Adipocyte (in vitro differentiated cells): ENCODE data around the gene MYADML2.

ENCODE experiments used
- DNase-seq: peaks from one replicate; pipeline ENCODE4 v3.0.0-alpha.2; 2015; ENCODE audit warnings: low read depth
- H3K27me3 ChIP-seq: replicated peaks from 2 replicates; pipeline ENCODE4 v1.7.0; 2013; ENCODE audit warnings: mild to moderate bottlenecking, low read length, moderate library complexity; ENCODE audit not compliant: control insufficient read depth, insufficient read depth
- H3K36me3 ChIP-seq: 2 replicates; pipeline ENCODE4 v1.7.0; 2013; ENCODE audit warnings: low read length, mild to moderate bottlenecking, moderate library complexity; ENCODE audit not compliant: control insufficient read depth, insufficient read depth, severe bottlenecking
- H3K4me1 ChIP-seq: 2 replicates; pipeline ENCODE4 v1.7.0; 2013; ENCODE audit warnings: mild to moderate bottlenecking, low read length, moderate library complexity; ENCODE audit not compliant: control insufficient read depth, insufficient read depth
- H3K4me3 ChIP-seq: 2 replicates; pipeline ENCODE4 v1.7.0; 2013; ENCODE audit warnings: mild to moderate bottlenecking, low read length, moderate library complexity
- H3K9ac ChIP-seq: 2 replicates; pipeline ENCODE4 v1.7.0; 2013; ENCODE audit warnings: mild to moderate bottlenecking, low read length, moderate library complexity
- H3K9me3 ChIP-seq: 2 replicates; pipeline ENCODE4 v1.7.0; 2013; ENCODE audit warnings: mild to moderate bottlenecking, low read length, moderate library complexity; ENCODE audit not compliant: control insufficient read depth

The MYADML2 gene

DNA sequence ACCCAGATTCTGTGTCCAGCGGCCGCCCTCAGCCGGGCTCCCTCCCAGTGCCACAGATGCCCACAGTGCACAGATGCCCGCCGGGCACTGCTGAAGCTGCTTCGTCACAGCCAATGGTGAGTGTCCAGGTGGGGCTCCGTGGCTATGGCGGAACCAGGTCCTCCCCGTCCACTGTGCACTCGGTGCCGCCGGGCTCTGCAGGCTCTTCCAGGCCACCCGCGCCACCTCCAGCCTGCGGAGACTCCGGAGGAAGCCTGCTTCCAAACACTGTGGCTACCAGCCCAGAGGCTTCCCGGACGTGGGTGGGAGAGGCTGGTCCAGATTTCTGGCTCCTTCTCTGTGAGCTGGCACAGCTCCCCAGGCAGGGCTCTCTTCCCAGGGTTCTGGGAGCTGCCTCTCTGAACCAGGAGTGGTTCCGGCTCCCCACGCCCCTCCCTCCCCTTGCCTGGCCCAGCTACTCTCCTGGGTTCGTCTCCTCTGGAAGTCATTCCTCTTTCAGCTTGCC lies 7.1 kb downstream of the MYADML2 start:
- no peaks in the 10 kb centered on the region for H3K36me3 ChIP-seq
- H3K4me3 ChIP-seq: no peak overlapping the region
- H3K4me1 ChIP-seq: peaks cover 16% of the 10 kb centered on the region
- H3K9ac ChIP-seq: no peak overlapping the region
- DNase-seq: no peak
- H3K9me3 ChIP-seq: no peaks in the 10 kb centered on the region
- H3K27me3 ChIP-seq: peaks cover 19% of the 10 kb centered on the region

DNA sequence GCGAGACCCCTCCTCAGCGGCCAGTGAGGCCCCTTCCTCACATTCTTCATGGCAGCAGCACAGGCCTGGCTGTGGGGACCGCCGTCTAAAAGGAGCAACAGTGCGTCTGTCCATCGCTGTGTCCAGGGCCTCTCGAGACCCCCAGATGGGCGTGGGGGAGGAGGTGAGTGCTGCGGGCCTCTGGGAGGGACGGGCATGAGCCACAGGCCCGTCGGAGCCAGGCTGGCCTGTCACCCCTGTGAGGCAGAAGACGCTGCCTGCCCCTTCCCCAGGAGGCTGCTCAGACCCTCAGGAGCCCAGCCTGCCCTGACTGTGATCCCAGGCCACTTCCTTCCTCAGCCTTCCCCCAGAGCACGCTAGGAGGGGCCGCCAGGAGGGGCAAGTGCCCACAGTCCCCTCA lies 7.8 kb downstream of the MYADML2 start:
- Histone ChIP-seq H3K4me3 (no peak overlapping the region), H3K9ac (no peak overlapping the region), H3K9me3 (no peaks in the 10 kb centered on the region), H3K36me3 (no peaks in the 10 kb centered on the region), H3K4me1 (peaks cover 16% of the 10 kb centered on the region), H3K27me3 (peaks cover 12% of the 10 kb centered on the region)
- DNase-seq: no peak

DNA sequence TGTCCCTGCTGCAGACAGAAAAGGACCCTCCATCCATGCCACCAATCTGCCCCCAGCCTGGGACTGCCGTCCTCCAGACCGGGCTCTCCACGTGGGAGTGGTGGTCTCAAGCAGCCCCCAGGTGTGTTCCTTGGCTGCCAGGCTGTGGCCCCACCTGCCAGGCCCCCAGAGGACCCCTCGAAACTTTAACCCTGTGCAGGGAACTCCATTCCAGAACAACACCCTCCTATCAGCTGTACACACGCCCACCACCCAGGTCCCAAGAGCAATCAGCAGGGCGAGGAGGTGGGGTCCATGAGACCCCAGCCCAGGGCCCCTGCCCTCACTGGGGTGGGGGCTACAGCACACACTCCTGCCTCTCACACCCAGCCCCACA lies 11.3 kb downstream of the MYADML2 start:
- Histone ChIP-seq H3K4me1 (peaks cover 16% of the 10 kb centered on the region), H3K9ac (no peak overlapping the region), H3K9me3 (no peaks in the 10 kb centered on the region), H3K4me3 (no peak overlapping the region), H3K27me3 (peaks cover under 1% of the 10 kb centered on the region), H3K36me3 (no peaks in the 10 kb centered on the region)
- no peak for DNase-seq

DNA sequence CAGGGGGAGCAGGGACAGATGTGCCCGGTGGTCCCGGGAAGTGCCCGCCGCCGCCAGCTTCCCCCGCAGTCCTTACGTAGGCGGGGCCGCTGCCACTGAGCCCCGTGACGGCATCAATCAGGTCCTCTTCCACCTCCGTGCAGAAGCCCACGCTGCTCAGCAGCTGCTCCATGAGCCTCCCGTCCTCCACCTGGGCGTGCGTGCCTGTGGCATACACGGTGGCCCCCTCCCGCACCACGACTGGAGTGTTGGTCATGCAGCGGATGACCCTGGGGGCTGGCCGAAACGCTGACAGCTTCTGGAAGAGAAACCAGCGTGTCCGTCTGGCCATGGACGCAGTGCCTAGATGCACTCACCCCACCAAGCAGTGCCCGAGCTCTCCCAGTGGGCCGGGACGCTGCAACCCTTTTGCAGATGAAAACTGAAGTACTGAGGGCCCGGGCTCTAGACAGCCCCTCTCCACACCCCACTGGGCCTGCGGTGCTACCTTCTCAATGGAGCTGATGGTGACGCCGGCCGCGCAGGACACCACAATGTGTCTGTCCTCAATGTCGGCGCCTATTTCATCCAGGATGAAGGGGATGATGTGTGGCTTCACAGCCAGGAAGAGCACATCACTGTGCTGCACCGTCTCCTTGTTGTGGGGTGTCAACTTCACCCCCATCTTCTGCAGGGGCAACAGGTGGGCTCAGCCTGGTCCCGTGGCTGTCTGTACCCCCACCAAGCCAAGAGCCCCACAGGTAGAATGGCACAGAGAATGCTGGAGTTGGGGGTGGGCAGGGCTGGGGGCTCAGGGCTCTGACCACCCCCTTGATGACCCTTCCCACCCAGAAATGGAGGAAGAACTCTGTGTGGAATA lies 12.0 kb downstream of the MYADML2 start:
- no peaks in the 10 kb centered on the region for H3K27me3 ChIP-seq
- H3K4me3 ChIP-seq: no peak overlapping the region
- no peak overlapping the region for H3K9ac ChIP-seq
- peaks cover 11% of the 10 kb centered on the region for H3K4me1 ChIP-seq
- DNase-seq: no peak
- H3K36me3 ChIP-seq: no peaks in the 10 kb centered on the region
- no peaks in the 10 kb centered on the region for H3K9me3 ChIP-seq

DNA sequence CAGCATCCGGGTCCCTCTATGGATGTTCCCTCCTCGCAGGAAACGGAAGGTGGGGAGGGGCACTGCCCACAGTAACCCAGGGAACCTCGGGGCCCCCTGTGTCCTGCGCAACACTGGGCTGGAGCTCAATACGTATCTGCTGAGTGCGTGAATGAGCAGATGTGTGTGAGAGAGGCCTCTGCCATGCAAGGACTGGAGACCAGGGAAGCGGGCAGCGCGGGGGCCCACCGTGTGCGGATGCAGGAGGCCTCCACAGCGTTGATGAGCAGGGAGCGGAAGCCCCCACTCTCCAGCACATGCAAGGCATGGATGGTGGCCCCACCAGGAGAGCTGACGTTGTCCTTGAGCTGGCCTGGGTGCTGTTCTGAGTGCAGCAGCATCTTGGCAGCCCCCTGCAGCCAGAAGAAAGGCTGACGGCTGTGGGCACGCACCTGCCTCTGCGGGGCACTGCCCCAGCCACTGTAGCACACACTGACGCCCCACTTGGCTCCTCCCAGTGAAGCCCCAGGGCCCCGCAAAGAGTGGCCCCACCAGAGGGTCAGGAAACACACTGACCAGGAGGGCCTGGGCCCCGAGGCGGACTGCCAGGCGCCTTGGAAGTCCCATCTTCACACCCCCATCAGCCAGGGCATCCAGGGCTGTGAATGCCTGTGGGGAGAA lies 12.8 kb downstream of the MYADML2 start:
- H3K36me3 ChIP-seq: no peaks in the 10 kb centered on the region
- no peak for DNase-seq
- H3K4me1 ChIP-seq: peaks cover 5% of the 10 kb centered on the region
- no peaks in the 10 kb centered on the region for H3K27me3 ChIP-seq
- H3K4me3 ChIP-seq: no peak overlapping the region
- H3K9me3 ChIP-seq: no peaks in the 10 kb centered on the region
- no peak overlapping the region for H3K9ac ChIP-seq

DNA sequence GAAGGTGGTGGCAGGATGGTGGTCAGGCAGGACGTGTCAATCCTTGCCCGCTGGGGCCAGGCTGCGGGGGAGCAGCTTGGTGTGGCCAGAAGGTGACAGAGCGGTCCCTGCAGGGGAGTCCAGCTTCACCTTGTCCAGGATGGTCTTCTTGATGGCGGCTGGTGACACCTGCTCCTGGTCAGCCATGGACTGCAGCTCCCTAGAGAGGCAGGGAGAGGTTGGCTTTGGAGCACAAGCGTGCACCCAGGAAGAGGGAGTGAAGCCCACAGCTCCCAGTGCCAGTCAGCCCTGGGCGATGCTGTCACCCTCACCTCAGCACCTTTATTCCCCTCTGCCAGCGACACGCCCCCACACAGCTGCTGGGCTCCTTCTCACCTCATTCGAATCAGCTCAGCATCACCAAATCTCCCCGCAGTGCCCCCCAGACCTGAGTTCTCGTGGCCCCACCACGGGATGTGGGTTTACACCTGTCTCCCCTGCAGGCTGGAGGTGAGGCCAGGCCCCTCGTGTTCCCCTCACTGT lies 13.8 kb downstream of the MYADML2 start:
- peaks cover 5% of the 10 kb centered on the region for H3K4me1 ChIP-seq
- no peak for DNase-seq
- H3K9ac ChIP-seq: no peak overlapping the region
- no peaks in the 10 kb centered on the region for H3K27me3 ChIP-seq
- no peak overlapping the region for H3K4me3 ChIP-seq
- no peaks in the 10 kb centered on the region for H3K36me3 ChIP-seq
- no peaks in the 10 kb centered on the region for H3K9me3 ChIP-seq

DNA sequence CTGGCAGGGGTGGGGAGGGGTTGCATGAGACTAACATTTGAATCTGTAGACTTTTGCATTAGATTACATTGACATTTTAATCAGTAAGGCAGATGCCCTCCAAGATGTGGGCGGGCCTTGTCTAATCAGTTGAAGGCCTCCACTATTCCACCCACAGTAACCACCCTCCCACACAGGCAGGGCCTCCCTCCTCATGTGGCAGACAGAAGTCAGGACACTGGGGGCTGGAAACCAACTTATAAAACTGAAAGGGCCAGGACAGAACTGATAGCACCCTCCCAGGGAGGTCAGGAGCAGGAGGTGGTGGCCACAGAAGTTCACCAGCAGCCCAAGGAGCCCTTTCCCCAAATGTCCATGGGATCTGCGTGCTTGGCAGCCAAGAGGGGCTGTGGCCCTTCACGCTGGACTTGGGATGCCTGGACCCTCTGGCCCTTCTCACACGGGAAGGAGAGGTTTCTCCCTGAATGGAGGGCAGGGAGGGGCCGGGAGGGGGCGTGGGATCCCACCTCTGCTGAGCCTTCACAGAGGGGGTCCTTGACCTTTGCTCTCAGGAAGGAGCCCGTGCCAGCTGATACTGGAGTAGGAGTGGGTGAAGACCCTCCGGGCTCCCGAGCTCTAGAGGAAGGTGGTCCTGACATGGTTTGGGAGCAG lies 14.6 kb downstream of the MYADML2 start:
- Histone ChIP-seq H3K9me3 (no peaks in the 10 kb centered on the region), H3K36me3 (no peaks in the 10 kb centered on the region), H3K4me3 (no peak overlapping the region), H3K27me3 (no peaks in the 10 kb centered on the region), H3K4me1 (peaks cover 5% of the 10 kb centered on the region), H3K9ac (no peak overlapping the region)
- DNase-seq: no peak

DNA sequence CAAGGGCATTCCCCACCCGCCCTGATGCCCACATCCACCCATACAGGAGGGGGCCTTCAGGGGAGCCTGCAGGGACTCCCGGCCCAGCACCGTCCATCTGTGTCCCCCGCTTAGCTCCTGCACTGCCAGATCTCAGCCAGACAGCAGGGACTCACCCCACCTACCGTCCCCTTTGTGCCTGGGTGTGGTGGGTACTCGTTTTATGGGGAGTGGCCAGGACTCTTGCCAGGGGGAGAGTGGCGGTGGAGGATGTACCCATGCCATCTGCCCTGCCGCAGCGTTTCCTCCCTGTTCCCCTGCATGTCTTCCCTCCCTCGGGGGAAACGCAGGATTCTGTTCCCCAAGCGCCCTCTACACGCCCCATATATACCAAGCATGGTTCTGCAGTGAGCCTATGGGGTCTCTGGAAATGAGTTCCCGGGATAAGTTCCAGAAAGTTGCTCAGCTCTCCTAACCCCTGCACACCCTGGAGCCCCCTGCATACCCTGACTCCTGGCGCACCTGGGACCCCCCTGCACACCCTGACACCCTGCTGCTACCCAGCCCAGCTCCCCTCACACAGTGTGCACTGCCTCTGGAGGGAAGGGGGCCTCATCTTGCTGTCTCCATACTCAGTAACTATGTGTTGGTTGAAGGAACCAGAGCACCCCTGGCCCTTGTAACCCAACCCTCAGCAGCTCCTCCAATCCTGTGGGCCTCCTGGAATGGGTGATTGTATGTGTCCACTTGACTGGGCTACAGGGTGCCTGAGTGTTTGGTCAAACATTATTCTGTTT lies 15.3 kb downstream of the MYADML2 start:
- Histone ChIP-seq H3K4me1 (peaks cover 3% of the 10 kb centered on the region), H3K9me3 (no peaks in the 10 kb centered on the region), H3K9ac (no peak overlapping the region), H3K36me3 (no peaks in the 10 kb centered on the region), H3K27me3 (no peaks in the 10 kb centered on the region), H3K4me3 (no peak overlapping the region)
- DNase-seq: no peak

DNA sequence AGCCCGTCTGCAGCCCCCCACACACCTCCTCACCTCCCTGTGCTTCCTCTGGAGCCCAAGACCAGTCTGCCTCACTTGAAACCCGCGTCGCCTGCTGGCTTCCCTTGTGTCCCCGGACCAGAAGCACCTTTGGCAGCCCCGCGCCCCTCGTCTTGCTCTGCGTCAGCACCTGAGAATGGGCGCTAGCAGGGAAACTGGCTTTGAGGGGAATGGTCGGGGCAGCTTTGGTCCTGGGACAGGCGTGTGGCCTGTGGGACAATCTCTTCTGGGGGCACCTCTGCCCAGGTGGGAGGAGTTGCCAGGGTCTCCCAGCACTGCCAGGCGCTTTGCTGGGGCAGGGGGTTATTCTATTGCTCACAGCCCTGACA lies 15.9 kb downstream of the MYADML2 start:
- Histone ChIP-seq H3K27me3 (no peaks in the 10 kb centered on the region), H3K4me3 (no peak overlapping the region), H3K9ac (no peak overlapping the region), H3K4me1 (peaks cover 2% of the 10 kb centered on the region), H3K36me3 (no peaks in the 10 kb centered on the region), H3K9me3 (no peaks in the 10 kb centered on the region)
- DNase-seq: no peak

DNA sequence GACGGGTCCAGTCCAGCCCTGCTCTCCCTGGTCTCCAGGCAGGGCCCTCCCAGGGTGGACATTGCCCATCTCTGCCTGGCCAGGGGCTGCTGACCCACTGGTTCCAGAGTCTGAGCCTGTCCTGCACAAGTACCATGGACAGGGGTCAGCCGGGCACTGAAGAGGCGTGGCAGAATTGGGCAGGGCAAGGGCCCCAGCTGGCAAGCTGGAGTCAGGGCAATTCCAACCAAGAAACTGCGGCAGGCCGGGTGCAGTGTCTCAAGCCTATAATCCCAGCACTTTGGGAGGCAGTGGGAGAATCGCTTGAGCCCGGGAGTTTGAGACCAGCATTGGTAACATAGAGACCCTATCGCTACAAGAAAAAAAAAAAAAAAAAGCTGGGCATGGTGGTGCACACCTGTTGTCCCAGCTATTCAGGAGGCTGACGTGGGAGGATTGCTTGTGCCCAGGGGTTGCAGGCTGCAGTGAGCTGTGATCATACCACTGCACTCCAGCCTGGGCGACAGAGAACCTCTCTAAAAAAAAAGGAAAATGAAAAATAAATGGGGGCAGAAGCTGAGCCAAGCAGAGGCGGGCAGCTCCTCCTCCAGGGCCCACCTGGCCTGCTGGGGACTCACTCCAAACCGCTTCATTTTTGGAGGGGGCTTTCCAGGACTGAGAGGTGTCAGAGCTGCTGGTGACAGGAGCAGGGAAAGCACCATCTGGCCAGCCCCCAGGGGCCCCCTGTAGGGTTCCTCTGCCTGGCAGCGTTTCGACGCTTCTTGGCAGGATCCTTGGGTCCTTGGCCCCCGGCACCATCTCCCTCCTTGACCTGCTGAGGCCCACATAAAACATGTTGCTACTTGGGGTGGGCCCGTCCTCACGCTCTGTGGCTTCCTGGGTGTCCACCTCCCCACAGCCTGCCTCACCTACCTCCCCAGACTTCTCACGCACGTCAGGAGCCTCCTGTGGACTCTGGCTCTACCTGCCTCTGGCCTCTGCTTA lies 16.6 kb downstream of the MYADML2 start:
- Histone ChIP-seq H3K9me3 (no peaks in the 10 kb centered on the region), H3K9ac (no peak overlapping the region), H3K36me3 (no peaks in the 10 kb centered on the region), H3K4me1 (peaks cover 7% of the 10 kb centered on the region), H3K4me3 (no peak overlapping the region), H3K27me3 (no peaks in the 10 kb centered on the region)
- peak; percentile 28 for DNase-seq
